GM15510 (cell line): ENCODE data around the gene WDR31.

Experiments
- POLR2A ChIP-seq: IDR thresholded peaks from 3 replicates; pipeline ENCODE4 v1.6.1; 2011; ENCODE audit warnings: borderline replicate concordance; ENCODE audit not compliant: insufficient read length; ENCODE audit errors: extremely low read depth

Gene WDR31

GRCh38 chr9:113296796-113297558 is 43.1 kb downstream of the WDR31 start:
- TF ChIP-seq POLR2A: no peak

DNA sequence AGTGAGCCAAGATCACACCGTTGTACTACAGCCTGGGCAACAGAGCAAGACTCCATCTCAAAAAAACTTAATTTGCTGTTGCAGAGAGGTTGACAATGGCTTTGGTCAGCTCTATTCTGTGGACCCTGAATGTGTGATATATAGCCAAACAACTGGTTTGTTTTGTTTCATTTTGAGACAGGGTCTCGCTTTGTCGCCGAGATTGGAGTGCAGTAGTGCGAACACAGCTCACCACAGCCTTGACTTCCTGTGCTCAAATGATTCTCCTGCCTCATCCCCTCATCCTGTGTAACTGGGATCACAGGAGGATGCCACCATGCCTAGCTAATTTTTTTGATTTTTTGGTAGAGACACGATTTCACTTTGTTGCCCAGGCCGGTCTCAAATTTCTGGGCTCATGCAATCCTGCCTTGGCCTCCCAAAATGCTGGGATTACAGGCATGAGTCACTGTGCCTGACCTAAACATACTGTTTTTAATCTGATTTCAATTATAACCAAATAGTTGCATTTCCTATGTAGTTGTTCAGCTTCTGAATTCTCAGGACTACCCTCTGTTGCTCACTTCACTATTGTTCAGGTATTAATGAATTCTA is 46.7 kb downstream of the WDR31 start:
- TF ChIP-seq POLR2A: no peak

DNA sequence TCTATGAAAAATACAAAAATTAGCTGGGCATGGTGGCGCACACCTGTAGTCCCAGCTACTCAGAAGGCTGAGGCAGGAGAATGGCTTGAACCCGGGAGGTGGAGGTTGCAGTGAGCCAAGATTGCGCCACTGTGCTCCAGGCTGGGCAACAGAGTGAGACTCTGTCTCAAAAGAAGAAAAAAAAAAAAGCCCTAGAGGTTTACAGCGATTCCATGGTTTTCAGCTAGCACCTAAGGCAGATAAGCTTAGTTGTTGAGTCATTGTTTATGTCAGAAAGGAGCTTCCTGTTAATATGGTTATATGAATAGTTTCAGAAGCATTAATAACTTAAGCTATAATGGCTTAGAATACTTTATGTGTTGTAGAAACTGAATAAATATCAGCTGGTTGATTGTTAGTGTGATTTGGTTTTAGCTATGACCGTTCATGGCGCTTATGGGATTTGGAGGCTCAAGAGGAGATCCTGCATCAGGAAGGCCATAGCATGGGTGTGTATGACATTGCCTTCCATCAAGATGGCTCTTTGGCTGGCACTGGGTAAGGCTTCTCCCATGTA is 49.9 kb downstream of the WDR31 start:
- no peak for TF ChIP-seq POLR2A

GRCh38 chr9:113289091-113289490 is 51.0 kb downstream of the WDR31 start:
- no peak for TF ChIP-seq POLR2A

- no peak for TF ChIP-seq POLR2A
Measured at GRCh38 chr9:113281356-113281755, 58.7 kb downstream of the WDR31 start.

GRCh38 chr9:113278840-113279239 is 61.2 kb downstream of the WDR31 start:
- TF ChIP-seq POLR2A: no peak

DNA sequence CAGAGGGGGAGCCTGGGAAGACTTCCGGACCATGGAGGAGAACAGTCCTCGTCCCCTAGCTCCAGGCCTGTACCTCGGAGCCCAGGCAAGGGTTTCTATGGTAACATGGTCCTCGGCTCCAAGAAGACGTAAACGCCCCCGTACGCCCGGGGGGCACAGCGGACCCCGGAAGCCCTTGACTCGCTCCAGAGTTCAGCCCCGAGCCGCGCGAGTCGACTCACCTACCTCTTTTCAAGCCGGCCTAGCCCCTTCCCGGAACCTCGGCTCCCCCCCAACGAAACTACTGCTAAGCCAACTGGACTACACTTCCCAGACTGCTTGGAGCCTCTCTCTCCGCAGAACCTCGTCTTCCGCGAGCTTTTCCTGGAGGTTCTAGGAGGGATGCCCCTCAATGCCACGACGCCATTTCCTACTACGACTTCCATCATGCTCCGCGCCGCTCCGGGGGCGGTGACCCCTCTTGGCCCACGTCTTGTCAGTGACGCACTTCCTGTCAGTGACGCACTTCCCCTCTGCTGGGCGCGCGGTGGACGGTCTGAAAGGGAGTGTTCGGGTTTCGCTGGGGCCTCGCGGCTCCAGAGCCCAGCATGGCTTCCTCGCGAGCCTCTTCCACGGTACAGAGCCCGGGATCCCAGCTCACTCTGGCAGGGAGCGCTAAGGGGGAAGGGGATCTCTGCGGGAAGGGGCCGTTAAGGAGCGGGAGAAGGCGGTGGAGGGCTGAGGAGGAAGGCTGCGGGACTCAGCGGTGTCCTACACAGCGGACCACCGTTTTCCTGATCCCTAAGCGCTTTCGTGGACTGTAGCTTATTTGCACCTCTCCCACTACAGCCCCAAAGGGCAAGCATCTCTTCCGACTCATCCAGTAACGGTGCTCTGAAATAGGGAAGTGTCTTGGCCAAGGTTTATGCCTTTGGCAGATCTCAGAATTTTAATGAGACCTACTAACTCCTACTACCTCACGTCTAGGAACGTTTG is 64.6 kb downstream of the WDR31 start, which contains the start of the genes CDC26 and PRPF4:
TSS of gene CDC26 (minus strand) at position 416 of the 975 bp plus-strand sequence. CDS start 3,065 bp downstream, outside the sequence.
TSS of gene PRPF4 (plus strand) at position 502 of the 975 bp plus-strand sequence. CDS start at position 588, 86 bp downstream.
- peak; percentile 91 for TF ChIP-seq POLR2A

GRCh38 chr9:113274474-113275156 is 65.5 kb downstream of the WDR31 start:
- TF ChIP-seq POLR2A: no peak

DNA sequence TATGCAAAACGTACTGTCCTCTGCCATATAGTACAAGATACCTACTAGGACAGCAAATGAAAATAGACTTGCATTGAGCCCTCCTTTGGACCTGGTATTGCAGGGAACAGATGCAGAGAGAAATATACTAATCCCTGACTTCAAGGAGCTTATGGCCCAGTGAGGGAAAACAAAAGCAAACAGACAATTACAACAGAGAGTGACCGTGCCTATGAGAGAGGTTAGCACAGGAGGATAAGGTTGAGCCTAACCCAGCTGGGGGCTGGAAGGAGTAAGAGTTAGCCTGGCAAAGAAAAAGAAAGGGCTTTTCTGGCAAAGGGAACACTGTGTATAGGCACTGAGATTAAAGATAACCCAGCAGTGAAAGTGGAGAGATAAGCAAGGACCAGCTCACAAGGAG is 70.2 kb downstream of the WDR31 start:
- TF ChIP-seq POLR2A: no peak

DNA sequence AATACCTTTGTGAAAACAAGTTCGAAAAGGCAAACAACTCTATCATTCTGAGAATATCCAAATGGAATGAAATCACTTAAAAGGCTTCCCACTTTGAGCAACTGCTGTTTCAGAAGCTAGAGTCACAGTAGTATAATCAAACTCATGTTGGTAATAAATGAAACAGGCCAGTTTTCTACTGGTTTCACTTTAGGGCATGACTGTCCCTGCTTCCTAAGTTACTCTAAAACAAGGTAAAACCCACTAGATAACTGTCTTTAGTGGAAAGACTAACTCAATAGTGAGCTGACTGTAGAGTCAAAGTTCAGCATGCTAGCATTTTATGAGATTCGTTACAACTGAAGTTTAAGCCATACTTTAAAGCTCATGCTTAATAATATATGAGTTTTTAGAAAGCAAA is 70.7 kb downstream of the WDR31 start:
- no peak for TF ChIP-seq POLR2A

- no peak for TF ChIP-seq POLR2A
Measured at GRCh38 chr9:113267911-113268566, 72.0 kb downstream of the WDR31 start.

DNA sequence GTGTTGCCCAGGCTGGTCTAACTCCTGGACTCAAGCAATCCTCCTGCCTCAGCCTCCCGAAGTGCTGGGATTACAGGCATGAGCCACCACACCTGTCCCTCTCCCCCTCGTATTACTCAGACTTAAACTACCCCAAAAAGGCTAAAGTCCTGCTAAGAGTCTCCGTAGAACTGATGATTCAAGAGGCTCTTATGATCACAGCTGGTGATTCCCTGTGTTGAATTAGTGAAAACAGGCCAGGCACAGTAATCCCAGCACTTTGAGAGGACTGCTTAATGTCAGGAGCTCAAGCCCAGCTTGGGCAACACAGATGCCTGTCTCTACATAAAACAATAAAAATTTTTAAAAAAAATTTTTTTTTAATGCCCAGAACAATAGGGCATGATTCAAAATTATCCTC is 73.9 kb downstream of the WDR31 start:
- no peak for TF ChIP-seq POLR2A
